GM23248 (cell line): ENCODE data around the gene WASF3. TPM values are rescaled to one million over a fixed set of nuclear protein-coding genes. Genes with fewer than 3 reads are reported as not detected.

Experiments
- DNase-seq: peaks from one replicate; pipeline ENCODE4 v3.0.0-alpha.2; 2015
- H2AFZ ChIP-seq: fragments of 200-600 bp; sonication (generic); 2 replicates; pipeline ENCODE4 v1.6.1; 2016; ENCODE audit warnings: antibody characterized with exemption
- H3F3A ChIP-seq: fragments of 200-600 bp; sonication (generic); 2 replicates; pipeline ENCODE4 v1.6.1; 2016; ENCODE audit warnings: mild to moderate bottlenecking, antibody characterized with exemption, mixed run types; ENCODE audit not compliant: insufficient read depth
- H3K27ac ChIP-seq: fragments of 200-600 bp; sonication (generic); 2 replicates; pipeline ENCODE4 v1.5.1; 2016; ENCODE audit warnings: mild to moderate bottlenecking
- H3K27me3 ChIP-seq: fragments of 200-600 bp; sonication (generic); replicated peaks from 2 replicates; pipeline ENCODE4 v1.6.1; 2016; ENCODE audit warnings: mild to moderate bottlenecking; ENCODE audit not compliant: insufficient read depth
- H3K36me3 ChIP-seq: fragments of 200-600 bp; sonication (generic); 2 replicates; pipeline ENCODE4 v1.6.1; 2016; ENCODE audit warnings: low read depth, mild to moderate bottlenecking
- H3K4me1 ChIP-seq: fragments of 200-600 bp; sonication (generic); 2 replicates; pipeline ENCODE4 v1.6.1; 2016; ENCODE audit warnings: mild to moderate bottlenecking; ENCODE audit not compliant: insufficient read depth
- H3K4me2 ChIP-seq: fragments of 200-600 bp; sonication (generic); one replicate; pipeline ENCODE4 v1.6.1; 2016; ENCODE audit warnings: mild to moderate bottlenecking; ENCODE audit not compliant: unreplicated experiment
- H3K4me3 ChIP-seq: fragments of 200-600 bp; sonication (generic); 2 replicates; pipeline ENCODE4 v1.5.1; 2016; ENCODE audit warnings: mild to moderate bottlenecking
- H3K79me2 ChIP-seq: fragments of 200-600 bp; sonication (generic); 2 replicates; pipeline ENCODE4 v1.6.1; 2016; ENCODE audit warnings: mild to moderate bottlenecking; ENCODE audit not compliant: insufficient read depth
- H3K9ac ChIP-seq: fragments of 200-600 bp; sonication (generic); 2 replicates; pipeline ENCODE4 v1.6.1; 2016; ENCODE audit warnings: mild to moderate bottlenecking
- H3K9me2 ChIP-seq: fragments of 200-600 bp; sonication (generic); 2 replicates; pipeline ENCODE4 v1.6.1; 2016; ENCODE audit warnings: mixed run types, mild to moderate bottlenecking, moderate library complexity; ENCODE audit not compliant: insufficient read depth
- H3K9me3 ChIP-seq: fragments of 200-600 bp; sonication (generic); one replicate; pipeline ENCODE4 v1.6.1; 2017; ENCODE audit warnings: low read depth
- H4K20me1 ChIP-seq: fragments of 200-600 bp; sonication (generic); 2 replicates; pipeline ENCODE4 v1.6.0; 2016; ENCODE audit not compliant: insufficient read depth
- EZH2 ChIP-seq: fragments of 200-600 bp; sonication (generic); IDR thresholded peaks from 2 replicates; pipeline ENCODE4 v1.6.1; 2018; ENCODE audit warnings: antibody characterized with exemption, mild to moderate bottlenecking; ENCODE audit not compliant: insufficient read depth, poor library complexity, severe bottlenecking
- EZH2phosphoT487 ChIP-seq: fragments of 200-600 bp; sonication (generic); IDR thresholded peaks from 2 replicates; pipeline ENCODE4 v1.6.1; 2018; ENCODE audit warnings: antibody characterized with exemption, moderate library complexity, mild to moderate bottlenecking, low read depth; ENCODE audit not compliant: insufficient read depth
- WGBS, 2 experiments: methylation state at CpG; one replicate each; pipeline ENCODE4 v1.1.6; 2015 to 2017; ENCODE audit warnings: low lambda C conversion rate in 2 of 2, low coverage in 1 of 2; ENCODE audit errors: missing lambda C conversion rate in 2 of 2; 5-methylcytosine and 5-hydroxymethylcytosine counted together
- in situ Hi-C: fragments of 300-500 bp; cut with MboI; formaldehyde crosslinking; loops from 2 replicates; pipeline ENCODE4 v1.15.0; 2020
- polyA plus RNA-seq: library from polyadenylated mRNA; unstranded; fragments of >200 nt; fragmentation: Nextera tagmentation; extraction: Ambion mirVana; gene quantifications from 2 replicates; pipeline ENCODE4 v1.2.1, GENCODE V29; 2016
- total RNA-seq: library from RNA; depleted of rRNA; stranded (reverse); fragments of >200 nt; shearing (Covaris generic); gene quantifications from 2 replicates; pipeline ENCODE4 v1.2.3, GENCODE V29; 2014

The WASF3 gene
- total and polyA plus RNA-seq, 2 experiments from 2014 or later = 14.7 to 19.9 TPM

- in situ Hi-C loops = no loop called here
- Histone ChIP-seq H3K27me3 (no peaks in the 10 kb centered on the region), H3F3A (0 out of 2 replicates have a peak, but pooled peaks cover 7% of the 10 kb centered on the region), H3K9me2 (no peaks in the 10 kb centered on the region), H3K36me3 (peaks cover 9% of the 10 kb centered on the region; the same call in 1 of the 2 replicates), H3K4me3 (no peak overlapping the region), H4K20me1 (no peaks in the 10 kb centered on the region), H3K9me3 (no peaks in the 10 kb centered on the region), H3K9ac (no peak overlapping the region), H3K27ac (peak overlapping the region; percentile 57; the same call in 1 of the 2 replicates), H2AFZ (no peak overlapping the region), H3K4me1 (peaks cover 9% of the 10 kb centered on the region), H3K4me2 (no peak overlapping the region), H3K79me2 (no peaks in the 10 kb centered on the region)
- WGBS, 2 experiments = 84 to 87% methylated on average over 7 to 17 of the region's 17 CpGs
- TF ChIP-seq EZH2phosphoT487 (no peak), EZH2 (no peak)
- DNase-seq = no peak
Observed at GRCh38 chr13:26678796-26679195, 121.3 kb downstream of the WASF3 start.

DNA sequence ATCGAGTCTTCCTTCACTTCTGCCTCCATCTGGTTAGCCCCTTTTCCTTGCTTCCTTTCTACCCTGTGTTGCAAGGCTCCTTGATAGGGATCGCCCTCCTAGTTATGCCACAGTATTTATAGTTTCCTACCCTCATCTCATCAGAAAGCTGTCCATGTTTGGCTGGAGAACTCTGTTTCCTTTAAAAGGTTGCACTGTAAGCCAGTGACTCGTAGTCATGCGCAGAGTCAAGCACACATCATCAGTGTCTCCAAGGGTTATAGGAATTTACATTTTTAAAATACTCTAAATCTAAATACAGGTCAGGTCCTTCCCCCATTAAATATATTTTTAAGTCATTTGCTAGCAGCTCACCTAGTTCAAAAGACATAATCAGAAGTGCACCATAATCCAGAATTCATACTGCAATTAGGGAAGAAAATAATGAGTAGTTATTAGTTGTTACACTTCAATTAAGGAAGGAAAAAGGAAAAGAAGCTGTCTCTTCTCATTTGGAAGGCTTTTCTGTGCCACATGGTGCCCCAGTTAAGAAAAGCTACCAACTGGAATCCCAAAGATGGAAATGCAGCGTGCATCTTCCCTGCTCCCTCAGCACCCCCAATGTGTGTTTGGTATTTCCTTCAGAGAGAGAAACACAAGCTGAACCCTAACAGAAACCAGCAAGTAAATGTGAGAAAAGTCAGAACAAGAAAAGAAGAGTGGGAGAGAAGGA lies 122.1 kb downstream of the WASF3 start:
- Histone ChIP-seq H3K4me2 (no peak overlapping the region), H3K27ac (peak overlapping the region; percentile 57), H3K79me2 (no peaks in the 10 kb centered on the region), H3K27me3 (no peaks in the 10 kb centered on the region), H3F3A (0 out of 2 replicates have a peak, but pooled peaks cover 7% of the 10 kb centered on the region), H3K4me1 (peaks cover 9% of the 10 kb centered on the region), H3K9me2 (no peaks in the 10 kb centered on the region), H2AFZ (no peak overlapping the region), H3K9me3 (no peaks in the 10 kb centered on the region), H3K36me3 (peaks cover 14% of the 10 kb centered on the region), H3K9ac (no peak overlapping the region), H4K20me1 (no peaks in the 10 kb centered on the region), H3K4me3 (no peak overlapping the region)
- TF ChIP-seq EZH2 (no peak), EZH2phosphoT487 (no peak)
- 75% methylated on average over 5 of the region's 5 CpGs for WGBS, 2 experiments
- in situ Hi-C loops = no loop called here
- DNase-seq = peak; percentile 72

GRCh38 chr13:26680123-26680450 lies 122.6 kb downstream of the WASF3 start:
- TF ChIP-seq EZH2 = no peak
- no peak for TF ChIP-seq EZH2phosphoT487
- Histone ChIP-seq H4K20me1 (no peaks in the 10 kb centered on the region), H3K27ac (peak overlapping the region; percentile 57), H3K9me3 (no peaks in the 10 kb centered on the region), H3K27me3 (no peaks in the 10 kb centered on the region), H2AFZ (no peak overlapping the region), H3K4me1 (peaks cover 9% of the 10 kb centered on the region), H3K4me2 (no peak overlapping the region), H3K36me3 (peaks cover 14% of the 10 kb centered on the region), H3K9me2 (no peaks in the 10 kb centered on the region), H3K79me2 (no peaks in the 10 kb centered on the region), H3K9ac (no peak overlapping the region), H3K4me3 (no peak overlapping the region), H3F3A (0 out of 2 replicates have a peak, but pooled peaks cover 7% of the 10 kb centered on the region)
- no peak for DNase-seq
- WGBS, 2 experiments = 94 to 95% methylated on average over 9 of the region's 9 CpGs
- in situ Hi-C loops = no loop called here

DNA sequence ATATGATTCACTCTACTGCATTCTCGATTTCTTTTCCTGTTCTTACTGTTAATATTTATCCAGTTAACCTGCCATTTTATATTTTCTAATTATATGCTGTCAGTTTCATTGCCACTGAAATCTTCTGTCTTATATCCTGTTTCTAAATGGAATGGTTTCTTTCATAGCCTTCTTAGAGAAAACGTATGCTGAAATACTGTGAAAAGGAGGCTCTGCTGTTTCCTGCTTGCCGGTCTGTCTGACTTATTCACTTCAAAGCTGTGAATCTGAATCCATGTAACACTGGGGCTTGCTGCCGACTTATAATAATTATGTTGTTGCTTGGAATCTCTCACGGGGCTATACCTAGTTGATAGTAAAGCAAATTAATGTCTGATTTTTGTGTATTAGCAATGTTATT lies 123.1 kb downstream of the WASF3 start:
- in situ Hi-C loops = no loop called here
- Histone ChIP-seq H3K27ac (no peak overlapping the region), H3K4me2 (no peak overlapping the region)

More for the DNA sequence above, 123.1 kb downstream of the WASF3 start:
- Histone ChIP-seq H3F3A (0 out of 2 replicates have a peak, but pooled peaks cover 7% of the 10 kb centered on the region), H3K36me3 (peaks cover 17% of the 10 kb centered on the region), H3K4me1 (peaks cover 9% of the 10 kb centered on the region), H3K27me3 (no peaks in the 10 kb centered on the region), H3K79me2 (no peaks in the 10 kb centered on the region), H2AFZ (no peak overlapping the region), H3K9me2 (no peaks in the 10 kb centered on the region), H3K9me3 (no peaks in the 10 kb centered on the region), H3K9ac (no peak overlapping the region), H4K20me1 (no peaks in the 10 kb centered on the region), H3K4me3 (no peak overlapping the region)
- no peak for DNase-seq
- TF ChIP-seq EZH2 (no peak), EZH2phosphoT487 (no peak)
- 73 to 79% methylated on average over 5 of the region's 5 CpGs for WGBS, 2 experiments
